Non-pigmented ciliary epithelial cell (primary cell): ENCODE results near the gene ITGA4.

ENCODE experiments used
- DNase-seq: peaks from one replicate; pipeline ENCODE4 v3.0.0-alpha.2; 2010; ENCODE audit warnings: low read depth

The ITGA4 gene

DNA sequence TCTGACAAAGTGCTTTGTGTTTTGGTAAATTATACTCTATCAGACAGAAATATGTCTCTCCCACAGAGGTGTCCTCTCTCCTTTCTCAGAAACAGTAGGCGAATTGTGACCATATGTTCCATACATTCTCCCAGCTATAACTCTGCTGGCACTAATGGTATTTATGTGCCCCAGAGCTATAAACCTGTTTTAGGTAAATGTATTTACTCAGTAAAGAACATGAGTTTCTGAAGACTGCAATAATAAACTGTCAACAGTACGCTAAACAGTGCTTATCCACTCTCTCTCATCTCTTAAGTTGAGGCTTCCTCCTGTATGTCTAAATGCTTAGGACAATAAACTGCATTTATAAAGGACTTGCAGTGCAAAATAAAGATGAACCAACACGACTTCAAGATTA lies 58.5 kb downstream of the ITGA4 start:
- DNase-seq: no peak

DNA sequence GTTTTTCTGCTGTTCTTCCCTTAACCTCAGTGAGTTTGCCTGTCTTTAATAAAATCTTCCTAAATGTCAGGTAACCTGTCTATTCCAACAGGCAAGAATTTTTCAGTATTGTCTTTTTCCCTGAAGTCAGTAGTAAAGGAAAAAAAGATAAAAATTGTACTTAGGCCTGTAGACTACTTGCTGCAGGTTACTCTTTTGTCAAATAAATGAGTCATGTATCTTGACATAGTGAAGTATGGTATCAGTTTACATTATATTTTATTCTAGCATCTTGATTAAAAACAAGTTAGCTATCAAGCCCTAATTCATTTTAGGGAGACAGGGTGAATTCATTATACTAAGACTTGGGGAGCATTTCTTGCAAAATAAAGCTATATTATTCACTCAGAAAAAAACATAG lies 59.8 kb downstream of the ITGA4 start:
- DNase-seq: no peak

DNA sequence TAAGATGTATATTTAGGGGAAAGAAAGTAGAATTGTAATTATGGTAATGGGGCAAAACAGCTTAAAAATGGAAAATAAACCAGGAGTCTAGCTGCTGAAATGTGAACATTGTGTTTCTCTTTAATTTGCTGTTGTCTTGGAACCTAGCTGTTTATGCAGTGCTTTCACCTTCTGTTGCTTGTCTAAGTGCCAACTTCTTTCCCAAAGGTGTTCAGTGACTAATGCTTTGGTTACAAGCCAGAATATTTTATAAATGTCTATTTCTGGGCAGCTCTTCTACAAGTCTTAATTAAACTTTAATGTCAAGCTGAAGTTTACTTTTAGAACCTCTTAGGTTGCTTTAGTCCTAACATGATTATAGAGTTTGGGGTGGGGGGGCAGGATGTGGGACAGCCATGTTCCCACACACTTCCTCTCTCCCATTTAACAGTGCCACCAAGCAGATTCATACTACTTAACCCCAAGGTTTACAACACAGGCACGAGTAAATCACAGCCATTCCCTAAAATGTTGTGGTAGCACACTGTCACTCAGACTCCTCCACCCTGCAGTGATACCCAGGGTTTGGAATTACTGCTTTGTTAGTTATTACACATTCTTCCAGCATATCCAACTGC lies 60.6 kb downstream of the ITGA4 start:
- DNase-seq: no peak

DNA sequence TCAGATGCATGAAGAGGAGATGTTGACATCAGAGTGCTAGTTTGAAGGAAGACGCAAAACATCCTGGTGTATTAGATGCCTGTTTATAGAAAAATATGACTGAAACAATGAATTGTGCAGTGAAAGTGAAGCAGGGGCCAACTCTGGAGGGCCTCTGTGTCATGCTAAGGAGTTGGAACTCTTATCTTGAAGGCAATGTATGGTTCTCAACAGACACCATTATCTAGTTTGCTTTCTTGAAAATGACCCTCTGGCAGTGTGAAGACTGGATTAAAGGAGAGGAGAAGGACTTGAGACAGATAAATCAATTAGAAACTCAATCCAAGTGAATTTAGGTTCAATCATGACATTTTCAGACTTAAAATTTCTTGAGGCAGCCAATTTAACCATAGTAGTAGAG lies 63.1 kb downstream of the ITGA4 start:
- DNase-seq: no peak

DNA sequence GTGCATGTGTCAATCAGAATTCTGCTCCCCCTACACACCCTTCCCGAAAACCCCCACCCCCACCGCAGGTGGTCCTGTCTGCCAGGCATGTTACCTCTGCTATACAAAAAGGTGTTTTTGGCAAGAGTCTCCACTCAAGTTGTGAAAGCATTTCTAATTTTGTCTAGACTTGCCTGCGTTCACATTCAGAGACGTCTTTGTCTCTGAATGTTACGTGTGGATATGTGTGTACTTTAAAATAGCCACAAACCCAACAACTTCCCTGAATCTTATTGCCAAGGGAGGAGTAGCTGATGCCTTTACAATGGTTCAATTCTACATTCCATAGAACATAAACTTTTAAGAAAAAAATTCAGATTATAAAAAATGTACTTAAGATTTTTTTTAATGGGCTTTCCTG lies 66.6 kb downstream of the ITGA4 start:
- no peak for DNase-seq

DNA sequence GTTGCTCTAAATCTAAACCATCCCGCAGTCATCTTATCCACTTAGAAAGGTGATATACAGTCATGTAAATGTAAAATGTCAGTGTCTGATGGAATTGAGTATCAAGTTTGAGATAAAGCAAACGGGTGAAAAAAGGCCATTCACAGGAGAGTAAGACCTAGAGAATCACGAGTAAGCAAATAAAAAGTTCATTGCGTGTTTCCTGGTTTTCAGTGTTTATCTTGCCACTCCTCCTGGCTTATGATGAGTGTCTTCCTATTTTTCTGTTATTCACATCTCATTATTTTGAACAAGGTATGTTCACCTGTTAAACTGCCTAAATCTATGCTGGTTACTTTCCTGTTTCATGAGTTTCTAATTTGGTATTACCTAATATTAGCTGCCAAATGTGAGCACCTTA lies 68.8 kb downstream of the ITGA4 start:
- DNase-seq: no peak

DNA sequence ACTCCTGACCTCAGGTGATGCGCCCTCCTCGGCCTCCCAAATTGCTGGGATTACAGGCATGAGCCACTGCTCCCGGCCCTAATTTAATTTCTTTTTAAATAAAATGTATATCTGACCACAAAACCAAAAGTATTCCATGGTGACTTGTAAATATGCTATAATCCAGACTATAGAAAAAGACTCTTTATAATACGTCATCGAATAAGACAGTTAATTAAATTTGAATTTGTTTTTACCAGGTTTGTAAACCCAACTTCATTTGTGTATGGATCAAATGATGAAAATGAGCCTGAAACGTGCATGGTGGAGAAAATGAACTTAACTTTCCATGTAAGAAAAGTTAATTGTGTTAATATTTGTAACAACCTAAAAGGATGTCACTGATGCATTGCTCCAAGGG lies 69.9 kb downstream of the ITGA4 start:
- no peak for DNase-seq

DNA sequence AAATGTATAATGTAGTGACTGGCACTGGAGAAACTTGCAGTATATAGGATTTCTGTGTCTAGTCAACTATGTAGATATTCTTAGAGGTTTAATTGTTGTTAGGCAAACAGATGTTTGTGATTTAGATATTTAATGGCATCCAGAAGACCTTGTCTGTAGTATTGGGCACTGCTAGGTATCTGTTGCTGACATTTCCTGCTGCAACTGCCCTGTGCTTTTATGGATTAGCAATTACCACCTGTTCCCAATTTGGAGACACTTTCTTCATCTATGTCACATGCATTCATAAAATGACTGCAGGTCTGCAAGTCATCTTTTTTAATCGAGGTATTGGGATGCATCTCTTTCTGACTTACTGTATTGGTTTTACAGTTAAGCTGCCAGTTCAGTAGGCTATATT lies 71.3 kb downstream of the ITGA4 start:
- no peak for DNase-seq

DNA sequence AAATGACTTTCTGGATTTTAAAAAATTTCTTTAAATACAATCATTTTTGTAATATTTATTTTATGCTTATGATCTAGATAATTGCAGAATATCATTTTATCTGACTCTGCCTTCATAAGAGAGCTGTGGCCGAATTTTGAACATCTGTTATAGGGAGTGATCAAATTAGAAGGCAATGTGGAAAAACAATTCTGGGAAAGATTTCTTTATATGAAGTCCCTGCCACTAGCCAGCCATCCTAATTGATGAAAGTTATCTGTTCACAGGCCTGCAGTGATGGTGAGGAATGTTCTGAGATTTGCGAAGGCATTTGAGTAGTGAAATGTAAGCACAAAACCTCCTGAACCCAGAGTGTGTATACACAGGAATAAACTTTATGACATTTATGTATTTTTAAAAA lies 79.5 kb downstream of the ITGA4 start:
- DNase-seq: no peak

DNA sequence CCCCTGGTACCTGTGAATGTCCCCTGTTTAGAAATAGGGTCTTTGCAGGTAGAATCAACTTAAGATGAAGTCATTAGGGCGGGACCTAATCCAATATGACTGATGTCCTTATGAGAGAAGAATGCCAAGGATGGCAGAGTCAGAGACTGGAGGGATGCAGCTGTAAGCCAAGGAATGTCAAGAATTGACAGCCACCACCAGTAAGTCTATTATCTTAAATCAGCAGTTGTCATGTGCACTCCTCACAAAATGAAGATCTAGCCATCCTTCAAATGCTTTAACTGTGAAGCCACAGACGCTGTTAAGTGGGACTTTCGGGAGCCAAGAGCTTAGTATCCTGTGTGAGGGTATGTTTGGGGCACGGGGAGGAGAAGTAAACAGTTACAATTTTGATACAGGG lies 83.2 kb downstream of the ITGA4 start:
- no peak for DNase-seq

DNA sequence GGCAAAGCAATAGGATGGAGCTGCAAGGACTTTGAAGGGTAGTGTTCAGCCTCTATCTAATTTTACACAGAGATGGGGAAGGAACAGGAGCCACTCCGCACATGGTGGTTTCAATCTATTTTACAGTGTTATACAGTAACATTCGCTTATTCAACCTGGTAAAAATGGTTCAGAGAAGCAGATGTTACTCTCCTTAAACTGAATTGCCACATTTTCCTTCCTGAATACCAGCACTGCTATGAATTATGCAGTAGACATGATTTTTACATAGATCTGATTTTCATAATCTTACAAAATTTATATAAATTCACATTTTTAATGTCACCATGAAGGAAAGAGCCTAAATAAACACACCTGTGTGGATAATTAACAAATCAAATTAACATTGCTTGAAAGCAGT lies 85.0 kb downstream of the ITGA4 start:
- no peak for DNase-seq

DNA sequence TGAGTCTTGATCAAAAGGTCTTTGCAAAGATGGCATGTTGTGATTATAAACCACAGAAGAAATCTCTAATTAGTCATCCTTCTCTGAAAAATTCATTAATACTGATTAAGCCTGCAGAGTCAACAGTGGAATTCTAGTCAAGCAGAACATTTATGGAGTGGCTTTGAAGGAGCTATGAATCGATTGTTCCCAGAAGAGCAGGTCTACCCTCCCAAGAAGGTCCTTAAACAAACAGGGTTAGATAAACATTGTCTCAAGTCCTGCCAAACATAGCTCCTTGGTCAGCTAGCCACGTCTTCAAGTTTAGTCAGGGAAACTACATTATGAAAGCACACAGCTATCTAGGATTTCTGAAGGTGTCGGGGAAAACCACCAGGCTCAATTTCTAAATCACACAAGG lies 88.9 kb downstream of the ITGA4 start:
- peak; percentile 18 for DNase-seq

DNA sequence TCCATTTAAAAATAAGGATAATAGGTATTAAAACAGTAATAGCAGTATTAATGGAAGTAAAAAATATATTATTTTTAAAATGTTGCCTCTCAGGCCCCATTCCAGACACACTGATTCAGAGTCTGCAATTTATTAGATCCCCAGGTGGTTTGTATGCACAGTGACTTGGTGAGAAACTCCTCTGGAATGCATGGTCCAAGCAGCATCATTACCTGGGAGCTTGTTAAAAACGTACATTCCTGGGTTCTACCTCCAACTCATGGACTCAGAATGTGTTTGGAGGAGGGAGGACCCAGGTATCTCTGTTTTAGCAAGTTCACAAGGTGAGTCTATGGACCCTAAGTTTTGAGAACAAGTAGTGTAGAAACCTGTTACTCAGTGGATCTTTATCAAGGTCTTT lies 95.6 kb downstream of the ITGA4 start:
- DNase-seq: no peak

DNA sequence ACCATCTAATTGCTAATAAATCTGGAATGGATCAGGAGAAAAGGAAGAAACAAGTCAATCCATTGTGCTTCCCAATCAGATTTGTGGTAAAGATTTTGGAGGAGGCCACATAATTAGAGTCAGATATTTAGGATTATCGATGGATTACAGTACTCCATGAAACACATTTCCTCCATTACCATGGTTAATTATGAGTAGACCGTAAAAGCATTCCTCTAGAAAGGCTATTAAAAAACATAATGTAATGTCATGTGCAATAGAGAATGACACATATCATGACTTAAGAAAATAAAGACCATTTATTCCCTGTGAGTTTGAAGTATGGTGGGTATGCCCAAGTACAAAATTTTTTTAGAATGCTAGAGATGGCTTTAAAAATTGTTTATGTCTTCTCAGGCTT lies 96.1 kb downstream of the ITGA4 start:
- DNase-seq: no peak

DNA sequence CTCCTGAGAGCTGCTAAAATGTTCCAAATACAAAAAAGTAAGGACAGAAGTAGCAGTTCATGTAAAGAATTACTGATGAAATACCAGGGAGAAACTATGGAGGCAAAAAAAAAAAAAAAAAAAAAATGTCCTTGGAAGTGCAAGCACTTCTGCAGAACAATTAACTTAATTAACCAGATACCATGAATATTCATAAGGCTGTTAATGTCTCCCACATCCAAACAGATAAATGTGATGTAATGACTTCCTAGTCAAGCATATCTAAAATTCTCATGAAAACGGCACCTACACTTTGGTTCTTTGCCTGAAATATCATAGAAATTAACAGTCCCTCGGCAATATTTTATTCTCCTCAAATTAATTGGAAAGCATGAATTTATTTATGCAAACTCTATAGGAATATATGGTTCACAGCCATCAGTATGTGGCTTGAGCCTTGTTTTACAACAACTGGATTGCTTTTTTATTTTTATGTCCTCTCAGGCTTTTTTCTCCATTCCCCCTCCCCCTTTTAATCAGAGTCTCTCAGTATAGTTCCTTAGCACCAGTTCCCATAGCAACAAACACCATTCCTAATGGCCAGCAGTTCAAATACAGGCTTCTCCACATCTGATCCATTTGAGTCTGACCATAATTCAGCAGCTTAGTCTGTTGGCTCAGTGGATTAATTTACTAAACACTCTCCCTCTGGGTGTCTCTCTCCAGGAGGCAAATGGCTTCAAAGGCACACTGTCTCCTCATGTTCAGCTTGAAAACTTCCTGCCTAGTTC lies 97.1 kb downstream of the ITGA4 start:
- DNase-seq: no peak

DNA sequence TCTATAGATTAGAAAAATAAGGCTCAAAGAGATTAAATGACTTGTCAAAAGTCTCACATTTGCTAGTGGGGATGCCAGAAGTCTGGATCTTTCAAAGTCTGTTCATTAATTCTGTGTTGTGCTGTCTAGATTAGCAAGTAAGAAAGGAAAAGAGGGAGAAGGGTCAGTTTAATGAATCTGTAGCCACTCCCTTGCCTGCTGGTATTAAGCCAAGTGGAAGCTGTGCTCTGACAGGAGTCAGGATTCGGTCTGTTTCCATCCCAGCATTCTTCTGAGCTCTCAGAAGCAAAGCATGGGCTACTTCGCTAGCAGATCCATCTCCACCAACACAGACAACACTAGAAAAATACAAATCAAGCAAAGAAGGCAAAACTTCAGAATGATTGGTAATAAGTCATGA lies 101.2 kb downstream of the ITGA4 start:
- no peak for DNase-seq

DNA sequence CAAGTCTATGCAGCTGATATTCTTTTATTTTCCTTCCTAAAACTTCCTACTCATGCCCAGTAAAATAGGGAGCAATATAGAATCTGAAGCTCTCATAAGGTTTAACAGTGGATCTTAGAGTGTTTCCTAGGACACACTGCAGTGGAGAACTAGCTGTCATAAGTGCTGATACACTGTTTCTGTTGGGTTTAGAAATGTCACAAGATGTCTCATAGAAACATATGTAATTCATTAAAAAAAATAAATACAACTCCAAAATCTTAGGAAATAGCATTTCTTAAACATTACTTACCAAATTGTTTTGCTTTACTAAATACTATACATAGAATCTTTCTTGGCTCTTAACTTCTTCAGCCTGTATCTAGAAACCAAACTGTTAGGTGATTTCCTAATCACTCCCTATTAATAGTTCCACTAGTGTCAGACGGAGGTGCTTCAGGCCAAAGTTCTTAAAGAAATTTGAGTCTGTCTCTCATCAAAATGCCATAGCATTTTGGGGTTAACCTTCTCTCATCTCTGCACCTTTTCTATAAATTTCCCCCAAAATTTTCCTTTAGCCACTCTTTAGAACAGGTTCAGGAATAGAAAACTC lies 106.0 kb downstream of the ITGA4 start:
- DNase-seq: no peak

DNA sequence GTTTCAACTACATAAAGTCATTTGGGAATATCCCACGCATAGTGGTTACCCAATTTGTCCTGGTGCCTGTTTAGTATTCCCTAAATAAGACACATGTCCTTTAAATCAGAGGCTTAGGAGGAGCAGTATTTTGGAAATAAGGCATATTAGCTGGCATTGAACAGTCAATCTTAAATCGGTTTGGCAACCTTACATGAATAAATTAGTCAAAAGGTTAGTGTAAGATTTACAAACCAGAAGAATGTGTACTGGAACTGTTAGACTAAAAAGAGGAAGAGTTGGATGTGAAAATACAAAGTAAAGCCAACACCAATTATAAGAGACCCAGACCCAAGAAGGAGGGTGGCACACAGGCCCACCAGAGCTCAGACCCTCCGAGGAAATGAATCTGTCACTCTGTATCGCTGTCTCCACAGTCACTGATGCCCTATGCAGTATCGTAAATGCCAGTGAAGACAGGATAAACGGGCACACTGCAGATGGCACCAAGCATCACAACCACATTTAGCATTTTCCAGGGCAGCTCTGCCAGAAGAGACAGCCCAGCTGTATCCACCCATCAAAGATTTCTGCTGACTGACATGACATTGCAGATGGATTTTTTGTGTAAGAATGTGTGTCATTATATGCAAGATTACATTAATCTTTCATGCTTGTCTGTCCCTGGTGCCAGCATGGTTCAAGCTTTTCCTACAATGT lies 109.3 kb downstream of the ITGA4 start:
- DNase-seq: no peak

DNA sequence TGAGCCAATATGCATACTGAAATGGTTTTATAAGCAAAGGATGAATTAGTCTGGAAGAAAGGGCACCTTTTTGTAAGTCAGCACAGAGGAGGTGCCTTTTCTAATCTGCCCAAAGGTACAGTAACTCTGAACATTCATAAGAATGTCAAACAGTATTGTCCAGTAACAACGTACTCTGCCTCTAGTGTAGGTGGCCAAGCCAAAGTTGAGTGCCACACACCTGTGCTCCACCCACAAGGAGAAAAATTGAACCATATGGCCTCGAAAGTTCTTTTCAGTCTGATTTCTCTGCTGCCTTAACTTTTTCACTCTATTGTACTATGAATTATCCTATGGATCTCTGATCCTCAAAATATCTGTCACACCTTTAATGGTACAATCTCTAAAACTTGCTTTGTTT lies 112.9 kb downstream of the ITGA4 start:
- DNase-seq: no peak

DNA sequence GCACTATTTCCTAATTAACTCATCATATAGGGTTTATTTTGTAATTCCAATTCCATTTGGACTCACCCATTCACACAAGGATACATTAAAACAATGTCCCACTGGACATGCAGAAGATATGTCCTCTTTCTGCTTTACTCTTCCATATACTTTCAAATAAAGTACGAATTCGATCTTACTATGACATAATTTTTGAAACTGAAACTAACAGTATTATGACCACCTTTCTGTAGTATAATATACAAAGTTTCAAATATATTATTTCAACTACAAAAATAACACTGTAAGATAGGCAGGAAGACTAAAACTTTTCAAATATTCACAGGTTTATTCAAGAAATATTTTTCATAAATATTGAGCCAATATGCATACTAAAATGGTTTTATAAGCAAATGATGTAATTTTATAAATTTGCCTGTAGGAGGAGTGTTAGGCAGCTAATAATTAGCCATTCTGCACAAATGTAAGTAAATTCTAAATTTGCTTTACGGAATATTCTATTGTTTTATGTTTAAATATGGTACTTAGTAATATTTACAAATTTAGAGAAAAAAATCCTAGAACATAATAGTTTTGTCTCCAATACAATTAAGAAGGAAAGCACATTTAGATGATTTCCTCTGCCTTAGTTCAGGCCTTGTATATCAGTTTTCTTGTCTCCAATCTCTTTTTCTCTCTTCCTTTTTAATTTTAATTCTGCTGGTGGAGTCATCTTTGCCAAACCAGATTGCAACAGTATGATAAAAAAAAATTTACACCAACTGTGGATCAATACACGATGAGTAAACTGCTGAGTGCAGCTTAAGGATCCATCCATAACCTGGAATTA lies 113.9 kb downstream of the ITGA4 start:
- DNase-seq: no peak

DNA sequence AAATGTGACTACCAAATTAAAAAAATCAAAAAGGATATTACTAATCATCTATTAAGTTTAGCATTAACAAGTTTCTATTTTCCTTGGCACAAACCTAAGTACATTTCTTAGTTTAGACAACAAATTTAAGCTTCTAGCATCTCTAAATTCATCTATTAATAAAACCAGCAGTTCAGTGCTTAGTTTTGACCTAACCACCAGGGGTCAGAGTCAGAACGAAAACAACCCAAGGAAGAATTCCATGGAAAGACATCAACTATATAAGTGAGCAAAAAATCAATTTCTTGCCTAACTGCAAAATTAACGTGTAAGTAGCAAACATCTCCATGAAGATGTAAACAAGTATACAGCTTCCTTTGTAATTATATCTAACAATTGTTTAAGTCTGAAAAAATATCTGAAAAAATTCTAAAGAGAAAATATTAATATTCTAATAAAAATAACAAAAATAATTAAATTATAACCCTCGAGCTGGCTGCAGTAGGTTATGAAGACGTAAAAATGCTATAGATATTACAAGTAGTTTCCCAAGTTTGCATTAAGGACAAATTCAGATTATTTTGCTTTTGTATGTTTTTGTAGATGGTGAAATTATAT lies 116.1 kb downstream of the ITGA4 start:
- DNase-seq: peak; percentile 11

DNA sequence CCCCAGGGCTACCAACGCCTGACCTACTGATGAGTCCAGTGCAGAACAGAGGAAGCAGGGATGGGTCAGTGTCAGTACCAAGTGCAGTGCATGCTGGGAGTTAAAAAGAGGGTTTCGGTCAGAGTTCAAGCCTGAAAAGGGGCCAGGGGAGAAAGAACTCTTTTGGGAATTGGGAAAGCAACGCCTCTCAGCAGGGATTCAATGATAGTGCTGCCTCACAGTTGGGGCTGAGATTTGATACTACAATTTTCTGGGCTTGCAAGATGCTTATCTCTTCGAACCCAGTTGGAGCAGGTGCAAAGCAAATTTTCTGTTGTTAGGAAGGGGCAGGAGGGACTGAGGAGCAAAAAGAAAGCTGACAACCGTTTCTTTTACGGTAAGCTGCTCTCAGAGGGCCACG lies 117.1 kb downstream of the ITGA4 start:
- DNase-seq: no peak
